NCI-H748 (cell line): ENCODE data around the gene GPR89A.
"Not testable (repeated sequence)": the region's sequence is repeated elsewhere in the genome, so short reads cannot be mapped to it uniquely, and the experiment has no call there.

Experiments used
- DNase-seq: peaks from one replicate; lab custom pipeline; 2025; ENCODE audit not compliant: unreplicated experiment; lab: John Stamatoyannopoulos, UW

Gene GPR89A

DNA sequence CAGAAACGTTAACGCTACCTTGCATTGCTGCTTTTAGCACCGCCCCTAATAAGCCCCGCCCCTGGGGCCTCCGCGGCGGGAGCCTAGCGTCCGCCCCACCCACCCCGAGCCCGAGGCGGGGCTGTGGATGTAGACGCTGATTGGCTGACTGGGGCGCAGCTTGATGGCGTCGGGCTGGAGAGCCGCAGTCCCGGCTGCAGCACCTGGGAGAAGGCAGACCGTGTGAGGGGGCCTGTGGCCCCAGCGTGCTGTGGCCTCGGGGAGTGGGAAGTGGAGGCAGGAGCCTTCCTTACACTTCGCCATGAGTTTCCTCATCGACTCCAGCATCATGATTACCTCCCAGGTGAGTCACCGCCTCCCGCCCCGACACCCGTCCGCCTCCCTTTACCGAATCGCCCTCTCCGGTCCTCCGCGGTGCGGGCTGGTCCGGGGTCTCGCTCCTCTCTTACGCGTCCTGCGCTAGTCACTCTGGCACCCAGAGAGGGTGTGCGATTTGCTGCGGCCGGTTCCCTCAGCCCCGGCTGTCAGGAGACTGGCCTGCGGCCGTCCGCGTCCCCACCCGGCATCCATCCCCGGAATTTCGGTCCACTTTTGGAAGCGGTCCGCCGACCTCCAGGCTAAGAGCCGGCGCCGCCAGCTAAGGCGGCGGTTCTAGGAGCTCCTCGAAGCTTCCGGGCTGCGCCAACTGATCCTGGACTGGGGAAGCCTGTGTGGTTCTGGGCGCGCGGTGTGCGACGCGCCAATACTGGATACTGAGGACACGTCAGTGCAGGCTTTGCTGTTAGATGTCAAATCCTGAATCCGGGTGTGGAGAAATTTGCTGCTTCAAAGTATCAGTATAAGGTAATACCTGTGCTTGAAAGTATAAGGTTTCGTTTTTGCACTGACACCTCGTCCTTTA, at the start of gene GPR89A:
TSS of gene GPR89A (plus strand) at position 156 of the 901 bp plus-strand sequence. CDS start at position 302, 146 bp downstream.
- DNase-seq: peak; percentile 94

- not testable (repeated sequence) for DNase-seq
Measured at GRCh38 chr1:145586820-145587219, 21.0 kb upstream of the GPR89A start.

DNA sequence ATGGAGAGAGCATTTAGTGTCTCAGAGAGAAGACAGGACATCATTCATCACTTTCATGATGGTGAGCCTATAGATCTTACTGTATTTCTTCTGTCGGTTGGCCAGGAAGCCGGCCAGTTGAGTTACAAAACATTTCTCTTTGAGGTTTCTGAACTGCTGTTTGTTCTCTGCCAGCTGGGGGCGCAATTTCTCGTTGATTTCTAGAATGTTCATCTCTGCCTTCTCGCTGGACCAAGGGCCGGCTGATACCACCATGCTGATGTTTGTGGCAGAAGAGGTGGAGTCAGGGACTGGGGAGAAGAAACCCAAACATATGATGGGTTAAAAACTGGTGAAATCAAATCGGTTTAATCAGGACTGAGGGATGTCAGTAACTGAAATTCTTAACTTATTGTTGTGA, 17.0 kb upstream of the GPR89A start:
- not testable (repeated sequence) for DNase-seq

DNA sequence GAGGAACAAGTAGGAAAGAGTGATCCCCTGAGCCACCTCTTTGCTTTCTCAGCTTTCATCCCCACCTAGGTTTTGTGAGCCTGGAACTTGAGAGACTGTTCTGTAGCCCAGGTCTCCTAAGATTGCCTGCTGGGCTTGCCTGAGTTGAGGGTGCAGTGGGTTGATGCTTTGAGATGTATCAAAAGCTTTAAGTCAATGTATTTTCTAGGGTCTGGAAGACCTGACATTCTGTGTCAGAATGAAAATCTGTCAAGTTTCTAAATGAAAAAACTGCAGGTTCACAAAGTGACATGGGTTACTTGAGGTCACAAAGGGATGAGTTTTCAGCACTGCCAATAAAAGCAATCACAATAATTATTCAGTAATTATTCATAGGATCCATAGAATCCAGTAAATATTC, 15.4 kb upstream of the GPR89A start:
- not testable (repeated sequence) for DNase-seq

DNA sequence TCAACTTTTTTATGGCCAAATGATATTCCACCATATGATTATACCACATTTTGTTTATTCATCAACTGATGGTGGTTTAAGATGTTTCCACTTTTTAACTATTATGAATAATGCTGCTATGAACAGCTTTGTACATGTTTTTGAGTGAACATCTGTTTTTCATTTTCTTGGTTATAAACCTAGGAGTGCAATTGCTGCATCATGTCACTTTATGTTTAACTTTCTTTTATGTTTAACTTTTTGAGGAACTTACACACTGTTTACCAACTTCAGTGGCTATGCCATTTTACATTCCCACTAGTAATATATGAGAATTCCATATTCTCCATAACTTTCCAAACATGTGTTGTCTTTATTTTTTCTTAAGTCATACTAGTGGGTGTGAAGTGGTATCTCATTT, 12.4 kb upstream of the GPR89A start:
- DNase-seq: not testable (repeated sequence)

- DNase-seq: not testable (repeated sequence)
Measured at GRCh38 chr1:145596236-145596635, 11.6 kb upstream of the GPR89A start.

GRCh38 chr1:145599426-145599825, 8.4 kb upstream of the GPR89A start:
- DNase-seq: not testable (repeated sequence)

DNA sequence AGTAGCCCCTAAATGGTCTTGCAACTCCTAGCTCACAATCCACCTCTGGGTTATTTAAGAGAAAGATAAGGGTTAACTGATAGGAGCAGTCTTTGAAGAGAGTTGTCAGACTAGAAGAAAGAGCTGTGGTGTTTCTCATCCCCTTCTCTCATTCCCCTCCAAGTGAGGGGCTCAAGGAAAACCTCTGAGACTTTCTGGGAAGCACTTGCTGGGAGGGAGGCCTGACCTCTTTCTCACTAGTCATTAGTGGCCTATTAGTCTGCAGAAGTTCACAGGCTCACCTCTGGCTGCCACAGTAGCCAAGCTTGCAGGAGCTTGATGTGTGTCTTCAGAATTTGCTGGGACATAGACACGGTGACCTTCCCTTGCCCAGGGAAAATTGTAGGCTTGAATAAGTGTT, 6.2 kb upstream of the GPR89A start:
- DNase-seq: no peak

DNA sequence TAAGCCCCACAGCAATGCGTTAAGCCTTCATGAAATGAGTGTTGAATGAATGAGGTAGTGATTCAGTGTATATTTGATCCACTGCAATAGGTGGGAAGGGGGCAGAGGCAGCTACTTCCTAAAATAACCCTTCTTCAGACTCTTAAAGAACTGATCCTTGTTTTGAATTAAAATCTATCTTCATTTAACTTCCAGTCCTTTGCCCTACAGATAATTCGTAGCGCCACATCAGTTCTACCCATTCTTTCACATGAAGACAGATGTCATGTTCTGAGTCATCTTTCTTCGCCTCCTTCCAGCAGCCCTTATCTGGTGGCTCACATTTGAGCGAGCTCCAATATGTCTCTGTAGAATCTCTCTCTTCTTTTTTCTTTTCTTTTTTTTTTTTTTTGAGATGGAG, 948 bp upstream of the GPR89A start:
- DNase-seq: not testable (repeated sequence)

DNA sequence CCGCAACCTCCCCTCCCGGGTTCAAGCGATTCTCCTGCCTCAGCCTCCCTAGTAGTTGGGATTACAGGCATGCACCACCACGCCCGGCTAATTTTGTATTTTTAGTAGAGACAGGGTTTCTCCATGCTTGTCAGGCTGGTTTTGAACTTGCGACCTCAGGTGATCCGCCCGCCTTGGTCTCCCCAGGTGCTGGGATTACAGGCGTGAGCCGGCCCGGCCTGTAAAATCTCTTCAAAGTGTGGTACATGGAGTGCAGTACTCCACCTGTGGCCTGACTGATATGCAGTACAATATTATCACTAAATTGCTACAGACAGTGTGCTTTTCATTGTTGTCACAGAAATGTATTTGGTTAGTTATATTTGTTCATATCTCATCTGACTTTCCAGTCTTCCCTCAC, 499 bp upstream of the GPR89A start:
- not testable (repeated sequence) for DNase-seq

DNA sequence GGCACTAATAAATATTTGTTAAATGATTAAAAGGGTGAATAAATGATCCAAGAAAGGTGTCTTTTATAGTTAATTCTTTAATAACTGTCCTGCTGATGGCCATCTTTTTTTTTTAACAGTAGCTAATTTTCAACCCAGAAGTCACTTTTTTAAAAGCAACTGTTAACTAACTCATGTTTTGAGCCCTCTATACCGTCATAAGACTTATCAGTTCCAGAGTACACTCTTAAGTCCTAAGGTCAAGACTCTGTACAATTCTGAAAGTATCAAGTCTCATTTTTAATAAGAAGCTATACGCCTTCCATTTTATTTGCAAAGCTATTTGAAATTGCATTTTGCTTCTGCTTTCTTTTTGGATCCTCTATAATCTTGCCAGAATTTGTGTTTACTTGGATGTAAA, 3.0 kb downstream of the GPR89A start:
- not testable (repeated sequence) for DNase-seq

DNA sequence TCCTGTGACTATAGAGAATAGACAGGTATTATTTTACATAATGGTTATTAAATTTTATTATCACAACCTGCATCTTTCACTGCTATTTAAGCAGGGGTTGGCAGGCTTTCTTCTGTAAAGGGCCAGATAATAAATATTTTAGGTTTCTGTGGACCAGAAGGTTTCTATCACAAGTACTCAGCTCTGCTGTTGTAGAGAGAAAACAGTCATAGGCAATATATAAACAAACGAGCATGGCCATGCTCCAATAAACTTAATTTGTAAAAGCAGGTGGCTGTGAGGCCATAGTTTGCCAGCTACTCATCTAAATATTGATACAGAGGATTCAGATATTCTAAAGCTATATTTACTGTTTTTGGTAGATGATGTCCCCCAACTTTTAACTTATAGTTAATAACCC, 12.3 kb downstream of the GPR89A start:
- not testable (repeated sequence) for DNase-seq

GRCh38 chr1:145622177-145622576, 14.4 kb downstream of the GPR89A start:
- not testable (repeated sequence) for DNase-seq

- DNase-seq: not testable (repeated sequence)
Measured at GRCh38 chr1:145636237-145636636, 28.4 kb downstream of the GPR89A start.

DNA sequence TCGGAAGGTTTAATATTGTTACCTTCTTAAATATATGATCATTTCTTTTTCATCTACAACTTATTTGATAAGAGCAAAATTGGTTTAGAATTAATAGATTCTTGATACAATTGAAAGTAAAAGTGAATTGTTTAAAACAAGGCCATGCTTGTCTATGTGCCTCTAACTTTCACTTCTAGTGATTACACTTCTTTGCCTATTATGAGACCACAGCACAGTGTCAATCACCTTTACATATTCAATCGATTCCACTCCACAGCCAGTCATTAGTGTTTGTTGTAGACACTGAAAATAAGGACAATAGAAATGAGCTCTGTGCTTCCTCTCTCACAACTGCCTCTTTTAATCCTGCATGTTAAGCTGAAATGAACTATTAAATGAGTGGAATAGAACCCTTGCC, 34.1 kb downstream of the GPR89A start:
- DNase-seq: not testable (repeated sequence)

DNA sequence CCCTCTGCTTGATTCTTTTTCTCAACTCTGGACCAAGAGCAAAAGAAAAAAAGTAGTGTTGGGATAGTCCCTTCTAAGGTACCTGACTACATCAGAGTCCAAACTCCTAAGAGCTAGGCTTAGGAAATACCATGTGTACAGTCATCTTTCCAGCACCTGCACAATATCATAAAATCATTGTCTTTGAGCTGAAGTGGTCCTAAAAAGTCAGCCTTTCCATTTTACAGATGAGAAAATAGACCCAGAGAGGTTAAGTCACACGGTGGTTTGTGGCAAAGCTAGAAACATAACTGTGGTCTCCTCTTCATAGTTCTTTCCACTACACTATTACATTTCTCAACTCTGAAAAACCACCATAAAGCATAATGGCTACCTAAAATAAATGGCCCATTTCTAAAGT, 36.2 kb downstream of the GPR89A start:
- DNase-seq: not testable (repeated sequence)

- not testable (repeated sequence) for DNase-seq
Measured at GRCh38 chr1:145656245-145656943, 48.6 kb downstream of the GPR89A start.

DNA sequence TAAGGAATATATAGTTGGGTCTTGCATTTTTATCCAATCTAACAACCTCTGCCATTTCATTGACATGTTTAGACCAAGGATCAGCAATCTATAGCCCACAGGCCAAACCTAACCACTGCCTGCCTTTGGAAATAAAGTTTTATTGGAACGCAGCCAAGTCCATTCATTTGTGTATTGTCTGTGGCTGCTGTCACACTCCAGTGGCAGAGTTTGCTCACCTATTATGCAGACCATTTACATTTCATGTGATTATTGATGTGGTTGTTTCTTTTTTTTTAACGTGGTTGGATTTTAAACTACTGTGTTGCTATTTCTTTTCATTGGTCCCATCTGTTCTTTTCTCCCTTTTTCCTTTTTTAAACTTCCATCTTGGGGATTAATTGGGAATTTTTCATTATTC, 54.7 kb downstream of the GPR89A start:
- DNase-seq: peak; percentile 68

GRCh38 chr1:145665015-145665414, 57.2 kb downstream of the GPR89A start:
- DNase-seq: not testable (repeated sequence)

- DNase-seq: not testable (repeated sequence)
Measured at GRCh38 chr1:145670995-145671745, 63.4 kb downstream of the GPR89A start.

GRCh38 chr1:145673217-145673616, 65.4 kb downstream of the GPR89A start:
- DNase-seq: not testable (repeated sequence)
